Endothelial cell (in vitro differentiated cells): ENCODE results near the gene HBA1. TPM values are rescaled to one million over a fixed set of nuclear protein-coding genes. Genes with fewer than 3 reads are reported as not detected.
"Not testable (repeated sequence)": the region's sequence is repeated elsewhere in the genome, so short reads cannot be mapped to it uniquely, and the experiment has no call there.

Experiments
- DNase-seq: peaks from one replicate; pipeline ENCODE4 v3.0.0; 2021; ENCODE audit warnings: low spot score
- H3K27ac Mint-ChIP-seq: one replicate; pipeline ENCODE4 v1.8.0; 2021; ENCODE audit warnings: mixed read lengths, inconsistent platforms; ENCODE audit not compliant: unreplicated experiment
- H3K27me3 Mint-ChIP-seq: one replicate; pipeline ENCODE4 v1.8.0; 2021; ENCODE audit warnings: mild to moderate bottlenecking, moderate library complexity, mixed read lengths, inconsistent platforms; ENCODE audit not compliant: unreplicated experiment
- H3K36me3 Mint-ChIP-seq: one replicate; pipeline ENCODE4 v1.8.0; 2021; ENCODE audit warnings: mild to moderate bottlenecking, low read depth, mixed read lengths, inconsistent platforms; ENCODE audit not compliant: unreplicated experiment
- H3K4me1 Mint-ChIP-seq: one replicate; pipeline ENCODE4 v1.8.0; 2021; ENCODE audit warnings: mild to moderate bottlenecking, mixed read lengths, inconsistent platforms; ENCODE audit not compliant: unreplicated experiment
- H3K4me3 Mint-ChIP-seq: one replicate; pipeline ENCODE4 v1.8.0; 2021; ENCODE audit warnings: mild to moderate bottlenecking, mixed read lengths, inconsistent platforms; ENCODE audit not compliant: unreplicated experiment
- H3K9me3 Mint-ChIP-seq: one replicate; pipeline ENCODE4 v1.8.0; 2021; ENCODE audit warnings: mixed read lengths, inconsistent platforms; ENCODE audit not compliant: unreplicated experiment
- total RNA-seq: library from RNA; stranded (reverse); fragmentation: NEBNext Ultra II Directional; extraction: Animal tissue kit (Norgen Biotek cat#: 25700); gene quantifications from one replicate; pipeline ENCODE4 v1.2.1, GENCODE V29; 2021; ENCODE audit not compliant: unreplicated experiment
- TF ChIP-seq, protein P1 (sequence below): fragments of 200-600 bp; sonication (generic); IDR thresholded peaks from one replicate; pipeline ENCODE4 v1.5.0; 2021; ENCODE audit warnings: antibody characterized with exemption; ENCODE audit not compliant: unreplicated experiment

HBA1 gene
- total RNA-seq, 1 donor from 2014 or later, result not detected

DNA sequence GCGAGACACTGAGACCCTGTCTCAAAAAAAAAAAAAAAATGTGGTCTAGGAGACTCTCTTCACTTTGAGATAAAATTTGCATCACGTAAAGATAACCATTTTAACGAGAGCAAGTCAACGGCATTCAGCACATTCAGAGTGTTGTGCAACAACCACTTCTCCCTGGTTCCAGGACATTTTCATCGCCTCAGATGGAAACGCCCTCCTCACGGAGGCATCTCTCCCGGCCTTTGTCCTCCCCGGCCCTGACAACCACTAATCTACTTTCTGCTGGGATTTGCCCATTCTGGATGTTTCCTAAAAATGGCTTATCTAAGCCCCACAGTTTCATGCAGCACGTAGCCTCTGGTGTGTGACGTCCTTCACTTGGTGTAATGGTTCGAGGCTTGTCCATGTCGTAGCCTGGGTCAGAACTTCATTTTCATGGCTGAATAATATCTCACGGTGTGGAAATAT, 31.7 kb upstream of the HBA1 start:
- Mint-ChIP-seq H3K27ac (no peak overlapping the region), H3K4me1 (no peaks in the 10 kb centered on the region), H3K4me3 (no peak overlapping the region), H3K36me3 (no peaks in the 10 kb centered on the region), H3K9me3 (no peaks in the 10 kb centered on the region), H3K27me3 (peaks cover 7% of the 10 kb centered on the region)
- TF ChIP-seq, protein P1, sequence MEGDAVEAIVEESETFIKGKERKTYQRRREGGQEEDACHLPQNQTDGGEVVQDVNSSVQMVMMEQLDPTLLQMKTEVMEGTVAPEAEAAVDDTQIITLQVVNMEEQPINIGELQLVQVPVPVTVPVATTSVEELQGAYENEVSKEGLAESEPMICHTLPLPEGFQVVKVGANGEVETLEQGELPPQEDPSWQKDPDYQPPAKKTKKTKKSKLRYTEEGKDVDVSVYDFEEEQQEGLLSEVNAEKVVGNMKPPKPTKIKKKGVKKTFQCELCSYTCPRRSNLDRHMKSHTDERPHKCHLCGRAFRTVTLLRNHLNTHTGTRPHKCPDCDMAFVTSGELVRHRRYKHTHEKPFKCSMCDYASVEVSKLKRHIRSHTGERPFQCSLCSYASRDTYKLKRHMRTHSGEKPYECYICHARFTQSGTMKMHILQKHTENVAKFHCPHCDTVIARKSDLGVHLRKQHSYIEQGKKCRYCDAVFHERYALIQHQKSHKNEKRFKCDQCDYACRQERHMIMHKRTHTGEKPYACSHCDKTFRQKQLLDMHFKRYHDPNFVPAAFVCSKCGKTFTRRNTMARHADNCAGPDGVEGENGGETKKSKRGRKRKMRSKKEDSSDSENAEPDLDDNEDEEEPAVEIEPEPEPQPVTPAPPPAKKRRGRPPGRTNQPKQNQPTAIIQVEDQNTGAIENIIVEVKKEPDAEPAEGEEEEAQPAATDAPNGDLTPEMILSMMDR, result no peak
- no peak for DNase-seq

DNA sequence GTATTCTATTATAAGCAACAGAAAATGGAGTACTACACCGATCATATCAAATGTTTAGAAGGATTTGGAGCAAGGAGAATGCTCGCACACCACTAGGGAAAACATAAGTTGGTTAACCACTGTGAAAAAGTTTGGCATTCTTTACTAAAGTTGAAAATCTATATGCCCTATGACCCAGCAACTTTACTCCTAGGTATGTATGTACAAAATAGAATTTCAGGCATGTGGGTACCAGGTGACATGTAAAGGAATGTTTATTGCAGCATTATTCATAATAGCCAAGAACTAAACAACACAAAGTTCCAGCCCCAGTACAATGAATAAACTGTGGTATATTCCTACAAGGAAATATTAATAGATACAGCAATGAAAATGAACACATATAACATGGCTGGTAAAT, 29.8 kb upstream of the HBA1 start:
- Mint-ChIP-seq H3K27me3 (peaks cover 7% of the 10 kb centered on the region), H3K4me1 (no peaks in the 10 kb centered on the region), H3K9me3 (no peaks in the 10 kb centered on the region), H3K4me3 (no peak overlapping the region), H3K27ac (no peak overlapping the region), H3K36me3 (no peaks in the 10 kb centered on the region)
- no peak for DNase-seq
- TF ChIP-seq, protein P1, result no peak

DNA sequence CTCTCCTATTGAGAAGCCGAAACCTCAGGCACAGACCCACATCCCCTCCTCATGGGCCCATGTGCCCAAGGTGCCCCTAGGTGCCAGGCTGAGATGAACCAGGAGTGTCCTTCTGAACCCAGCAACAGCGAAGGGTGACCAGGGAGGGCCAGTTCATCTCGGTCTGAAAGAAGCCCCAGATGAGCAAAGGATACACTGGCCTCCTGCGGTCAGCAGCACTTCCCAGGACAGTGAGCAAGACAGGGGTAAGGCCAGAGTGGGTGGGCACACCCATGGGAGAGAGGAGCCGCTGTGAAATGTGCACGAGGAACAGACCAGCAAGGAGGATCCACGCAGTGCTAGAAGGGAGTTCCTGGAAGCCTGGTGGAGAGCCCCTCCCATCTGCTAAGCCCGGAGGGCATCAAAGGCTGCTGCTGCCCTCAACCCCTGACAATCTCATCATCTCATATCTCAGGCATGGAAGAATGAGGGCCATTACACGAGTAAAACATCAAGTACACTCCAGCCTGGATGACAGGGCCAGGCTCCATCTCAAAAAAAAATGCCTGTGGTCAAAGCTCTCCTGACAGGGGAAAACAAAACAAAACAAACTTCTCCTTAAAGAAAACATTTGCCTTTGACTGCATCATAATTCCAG, 27.3 kb upstream of the HBA1 start:
- DNase-seq, result no peak
- H3K9me3 Mint-ChIP-seq, result no peaks in the 10 kb centered on the region
- TF ChIP-seq, protein P1, result no peak
- H3K36me3 Mint-ChIP-seq, result no peaks in the 10 kb centered on the region
- no peaks in the 10 kb centered on the region for H3K4me1 Mint-ChIP-seq
- no peak overlapping the region for H3K4me3 Mint-ChIP-seq
- H3K27ac Mint-ChIP-seq, result no peak overlapping the region
- H3K27me3 Mint-ChIP-seq, result peaks cover 3% of the 10 kb centered on the region

DNA sequence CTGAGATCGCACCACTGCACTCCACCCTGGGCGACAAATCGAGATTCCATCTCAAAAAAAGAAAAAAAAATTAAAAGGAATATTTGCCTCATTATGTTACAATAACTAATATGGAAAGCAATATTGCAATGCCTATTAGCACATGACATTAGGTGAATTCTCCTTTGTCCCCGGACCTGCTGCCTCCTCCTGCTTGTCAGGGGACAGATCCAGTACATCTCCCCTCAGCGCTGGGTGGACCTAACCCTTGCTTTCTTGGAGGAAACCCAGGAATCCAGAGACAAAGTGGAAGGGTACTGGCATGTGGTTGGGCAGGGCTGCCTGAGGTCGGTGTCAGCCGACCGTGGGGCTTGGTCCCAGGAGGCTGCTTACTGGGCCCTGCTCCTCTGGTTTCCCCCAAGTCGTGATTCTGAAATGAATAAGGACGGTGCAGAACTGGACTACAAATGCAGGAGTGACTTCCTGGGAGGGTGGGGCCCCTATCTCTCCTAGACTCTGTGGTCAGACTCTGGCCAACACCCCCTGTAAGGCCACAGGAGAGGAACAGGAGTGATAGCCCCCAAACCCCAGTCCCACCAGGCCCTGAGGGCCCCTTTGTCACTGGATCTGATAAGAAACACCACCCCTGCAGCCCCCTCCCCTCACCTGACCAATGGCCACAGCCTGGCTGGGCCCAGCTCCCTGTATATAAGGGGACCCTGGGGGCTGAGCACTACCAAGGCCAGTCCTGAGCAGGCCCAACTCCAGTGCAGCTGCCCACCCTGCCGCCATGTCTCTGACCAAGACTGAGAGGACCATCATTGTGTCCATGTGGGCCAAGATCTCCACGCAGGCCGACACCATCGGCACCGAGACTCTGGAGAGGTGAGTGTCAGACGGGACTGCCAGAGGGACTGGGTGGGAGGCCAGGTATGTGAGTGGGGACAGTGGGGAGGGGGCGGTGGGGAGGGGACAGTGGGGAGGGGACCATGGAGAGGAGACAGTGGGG, 24.0 kb upstream of the HBA1 start, which contains the start of gene HBZ:
TSS of gene HBZ (plus strand) at position 504 of the 988 bp plus-strand sequence. CDS start at position 770, 266 bp downstream.
- H3K4me1 Mint-ChIP-seq, result peaks cover 5% of the 10 kb centered on the region
- H3K27me3 Mint-ChIP-seq, result peaks cover 7% of the 10 kb centered on the region
- no peak for DNase-seq
- no peak within 1 kb of the TSS for H3K4me3 Mint-ChIP-seq
- H3K36me3 Mint-ChIP-seq, result no peaks in the 10 kb centered on the region
- no peak within 1 kb of the TSS for H3K27ac Mint-ChIP-seq
- H3K9me3 Mint-ChIP-seq, result no peaks in the 10 kb centered on the region
- TF ChIP-seq, protein P1, result no peak

DNA sequence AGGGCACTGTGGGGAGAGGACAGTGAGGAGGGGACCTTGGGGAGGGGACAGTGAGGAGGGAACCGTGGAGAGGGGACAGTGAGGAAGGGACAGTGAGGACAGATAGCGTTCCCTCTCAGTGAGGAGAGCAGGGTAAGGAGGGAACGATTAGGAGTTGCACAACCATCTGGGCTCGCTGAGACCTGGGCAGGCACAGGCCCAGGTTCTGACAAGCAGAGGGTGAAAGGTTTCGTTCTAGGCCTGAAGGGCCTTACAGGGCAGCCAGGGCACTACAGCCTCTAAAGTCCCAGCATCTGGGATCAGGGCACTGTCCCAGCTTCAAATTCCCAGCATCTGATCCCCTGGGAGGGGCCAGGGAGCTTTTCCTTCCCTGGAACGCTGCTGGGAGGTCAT, 23.4 kb upstream of the HBA1 start:
- H3K9me3 Mint-ChIP-seq, H3K36me3 Mint-ChIP-seq, H3K27me3 Mint-ChIP-seq, H3K4me3 Mint-ChIP-seq, H3K27ac Mint-ChIP-seq, DNase-seq, H3K4me1 Mint-ChIP-seq: not testable (repeated sequence)

DNA sequence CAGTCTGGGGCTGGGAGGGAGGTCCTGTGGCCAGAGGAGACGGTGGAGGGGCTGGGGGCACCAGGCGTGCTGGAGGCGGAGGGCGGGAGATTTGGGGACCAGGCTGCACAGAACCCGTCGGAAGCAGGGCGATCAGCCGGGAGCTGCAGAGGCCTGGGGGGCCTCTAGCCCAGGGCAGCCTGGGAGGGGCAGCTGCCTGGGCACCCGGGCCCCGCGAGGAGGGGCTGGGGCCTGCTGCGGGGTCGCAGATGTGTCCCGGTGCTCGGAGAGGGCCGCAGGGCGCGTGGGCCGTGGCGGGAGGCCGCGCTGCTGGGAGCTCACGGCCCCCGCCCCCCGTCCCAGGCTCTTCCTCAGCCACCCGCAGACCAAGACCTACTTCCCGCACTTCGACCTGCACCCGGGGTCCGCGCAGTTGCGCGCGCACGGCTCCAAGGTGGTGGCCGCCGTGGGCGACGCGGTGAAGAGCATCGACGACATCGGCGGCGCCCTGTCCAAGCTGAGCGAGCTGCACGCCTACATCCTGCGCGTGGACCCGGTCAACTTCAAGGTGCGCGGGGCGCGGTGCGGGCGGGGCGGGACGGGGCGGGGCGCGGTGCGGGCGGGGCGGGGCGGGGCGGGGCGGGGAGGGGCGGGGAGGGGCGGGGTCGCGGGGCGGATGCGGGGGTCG, 22.8 kb upstream of the HBA1 start:
- not testable (repeated sequence) for DNase-seq, H3K4me3 Mint-ChIP-seq, H3K27ac Mint-ChIP-seq, H3K9me3 Mint-ChIP-seq, H3K36me3 Mint-ChIP-seq, H3K4me1 Mint-ChIP-seq, H3K27me3 Mint-ChIP-seq
